CD14-positive monocyte (primary cell): ENCODE results near the gene SHQ1. TPM values are rescaled to one million over a fixed set of nuclear protein-coding genes. Genes with fewer than 3 reads are reported as not detected.
"Not testable (repeated sequence)": the region's sequence is repeated elsewhere in the genome, so short reads cannot be mapped to it uniquely, and the experiment has no call there.

ENCODE experiments used
- DNase-seq, 3 donors: peaks; one replicate each; pipeline ENCODE4 v3.0.0-alpha.2; 2011 to 2022
- H2AFZ ChIP-seq: 2 replicates; pipeline ENCODE4 v1.6.0; 2012; ENCODE audit warnings: mild to moderate bottlenecking, low read depth, low read length, inconsistent platforms; ENCODE audit not compliant: insufficient read depth, poor library complexity, severe bottlenecking
- H3K27ac ChIP-seq, 2 donors: 1 replicate in 1 of 2; 2 replicates in 1 of 2; pipeline ENCODE4 v1.5.1; 2012 to 2013; ENCODE audit warnings: low read length in 2 of 2, control low read depth in 1 of 2, inconsistent platforms in 1 of 2, low read depth in 1 of 2, mild to moderate bottlenecking in 1 of 2
- H3K27me3 ChIP-seq, 2 donors: one replicate each; pipeline versions ENCODE4 v1.6.0 to v1.6.1; 2011 to 2013; ENCODE audit warnings: low read length in 2 of 2; ENCODE audit not compliant: control insufficient read depth in 2 of 2, insufficient read depth in 2 of 2
- H3K36me3 ChIP-seq, 2 donors: replicated peaks in 1 of 2; 1 replicate in 1 of 2; 2 replicates in 1 of 2; pipeline versions ENCODE4 v1.5.1 to v1.6.1; 2012 to 2013; ENCODE audit warnings: low read length in 2 of 2, control low read depth in 1 of 2, inconsistent platforms in 1 of 2, mild to moderate bottlenecking in 1 of 2; ENCODE audit not compliant: insufficient read depth in 2 of 2, control insufficient read depth in 1 of 2
- H3K4me1 ChIP-seq, 2 donors: 1 replicate in 1 of 2; 2 replicates in 1 of 2; pipeline versions ENCODE4 v1.5.1 to v1.6.1; 2012 to 2013; ENCODE audit warnings: low read length in 2 of 2, control low read depth in 1 of 2, inconsistent platforms in 1 of 2, mild to moderate bottlenecking in 1 of 2, moderate library complexity in 1 of 2; ENCODE audit not compliant: insufficient read depth in 2 of 2, control insufficient read depth in 1 of 2
- H3K4me2 ChIP-seq: replicated peaks from 2 replicates; pipeline ENCODE3; 2012; ENCODE audit warnings: low read length, moderate library complexity, mild to moderate bottlenecking; ENCODE audit not compliant: poor library complexity, severe bottlenecking; ENCODE audit errors: extremely low read depth
- H3K4me3 ChIP-seq, 3 experiments: fragments of 200-600 bp in 1 of 3; sonication (generic) in 1 of 3; replicated peaks in 1 of 3; 1 replicate in 2 of 3; 2 replicates in 1 of 3; pipeline ENCODE4 v1.5.1; 2011 to 2013; ENCODE audit warnings: low read length in 3 of 3, mild to moderate bottlenecking in 3 of 3, control low read depth in 2 of 3, low read depth in 2 of 3, inconsistent platforms in 1 of 3, moderate library complexity in 1 of 3
- H3K79me2 ChIP-seq: 2 replicates; pipeline ENCODE4 v1.6.0; 2012; ENCODE audit warnings: mild to moderate bottlenecking, control low read depth, inconsistent platforms, low read length, moderate library complexity; ENCODE audit not compliant: insufficient read depth
- H3K9ac ChIP-seq: 2 replicates; pipeline ENCODE4 v1.6.0; 2017; ENCODE audit warnings: low read length, mild to moderate bottlenecking; ENCODE audit not compliant: insufficient read depth, poor library complexity, severe bottlenecking
- H3K9me3 ChIP-seq, 2 donors: replicated peaks in 1 of 2; 1 replicate in 1 of 2; 2 replicates in 1 of 2; pipeline versions ENCODE4 v1.5.1 to v1.6.1; 2012 to 2013; ENCODE audit warnings: low read length in 2 of 2, control low read depth in 1 of 2; ENCODE audit not compliant: control insufficient read depth in 1 of 2, insufficient read depth in 1 of 2
- H4K20me1 ChIP-seq: 2 replicates; pipeline ENCODE4 v1.6.0; 2012; ENCODE audit warnings: mild to moderate bottlenecking, low read length, control low read depth, moderate library complexity; ENCODE audit not compliant: insufficient read depth
- H3K27ac Mint-ChIP-seq, 7 donors: one replicate each; pipeline ENCODE4 v1.8.0; 2020; ENCODE audit warnings: mild to moderate bottlenecking in 7 of 7, mixed read lengths in 7 of 7, moderate library complexity in 6 of 7, inconsistent platforms in 2 of 7
- H3K27me3 Mint-ChIP-seq, 3 donors: one replicate each; pipeline ENCODE4 v1.8.0; 2021 to 2022; ENCODE audit warnings: low read depth in 3 of 3, mild to moderate bottlenecking in 3 of 3, mixed read lengths in 3 of 3, moderate library complexity in 3 of 3, inconsistent platforms in 1 of 3
- H3K36me3 Mint-ChIP-seq, 2 donors: one replicate each; pipeline ENCODE4 v1.8.0; 2020; ENCODE audit warnings: mixed read lengths in 2 of 2, inconsistent platforms in 1 of 2, mild to moderate bottlenecking in 1 of 2
- H3K4me1 Mint-ChIP-seq: one replicate; pipeline ENCODE4 v1.8.0; 2020; ENCODE audit warnings: mild to moderate bottlenecking, mixed read lengths
- H3K4me3 Mint-ChIP-seq, 2 donors: one replicate each; pipeline ENCODE4 v1.8.0; 2020; ENCODE audit warnings: mild to moderate bottlenecking in 2 of 2, mixed read lengths in 2 of 2, moderate library complexity in 1 of 2
- H3K9me3 Mint-ChIP-seq, 7 donors: one replicate each; pipeline ENCODE4 v1.8.0; 2020 to 2022; ENCODE audit warnings: mixed read lengths in 7 of 7, mild to moderate bottlenecking in 6 of 7, moderate library complexity in 6 of 7, inconsistent platforms in 2 of 7
- WGBS: methylation state at CpG from one replicate; pipeline ENCODE4 v1.1.5; 2013; ENCODE audit warnings: missing lambda C conversion rate; ENCODE audit not compliant: insufficient coverage; 5-methylcytosine and 5-hydroxymethylcytosine counted together
- intact Hi-C, 2 donors: fragments of 100-400 bp; cut with micrococcal nuclease; formaldehyde crosslinking; loops; one replicate each; pipeline versions ENCODE4 v1.15.0 to v1.15.1; 2023
- polyA plus RNA-seq, 3 donors: library from polyadenylated mRNA; depleted of rRNA in 1 of 3; unstranded in 2 of 3; stranded (reverse) in 1 of 3; fragments of 300-500 nt in 2 of 3; fragments of >200 nt in 1 of 3; fragmentation: Illumina TruSeq in 2 of 3; gene quantifications; 1 replicate in 2 of 3; 2 replicates in 1 of 3; pipeline ENCODE4 v1.2.3, GENCODE V29; 2012 to 2021
- TF ChIP-seq, protein P1 (sequence below): fragments of 200-600 bp; IDR thresholded peaks from one replicate; pipeline ENCODE4 v1.8.0; 2022; ENCODE audit warnings: antibody characterized with exemption, mild to moderate bottlenecking

Gene SHQ1
- polyA plus RNA-seq, 3 donors, result 3.5 to 31.6 (median 8.2) TPM

- H3K36me3 ChIP-seq, result no peaks in the 10 kb centered on the region
- H3K9me3 ChIP-seq, result peaks cover 0 to 9% of the 10 kb centered on the region in 2 donors
- H3K79me2 ChIP-seq, result no peaks in the 10 kb centered on the region
- intact Hi-C loops, result no loop called here
- no peak overlapping the region for H2AFZ ChIP-seq
- Mint-ChIP-seq H3K9me3 (peaks cover 6 to 14% (median 12%) of the 10 kb centered on the region in 7 donors), H3K27ac (no peak overlapping the region), H3K36me3 (no peaks in the 10 kb centered on the region), H3K27me3 (peaks cover 0 to 9% (median 3%) of the 10 kb centered on the region in 3 donors), H3K4me1 (no peaks in the 10 kb centered on the region), H3K4me3 (no peak overlapping the region)
- TF ChIP-seq, protein P1, sequence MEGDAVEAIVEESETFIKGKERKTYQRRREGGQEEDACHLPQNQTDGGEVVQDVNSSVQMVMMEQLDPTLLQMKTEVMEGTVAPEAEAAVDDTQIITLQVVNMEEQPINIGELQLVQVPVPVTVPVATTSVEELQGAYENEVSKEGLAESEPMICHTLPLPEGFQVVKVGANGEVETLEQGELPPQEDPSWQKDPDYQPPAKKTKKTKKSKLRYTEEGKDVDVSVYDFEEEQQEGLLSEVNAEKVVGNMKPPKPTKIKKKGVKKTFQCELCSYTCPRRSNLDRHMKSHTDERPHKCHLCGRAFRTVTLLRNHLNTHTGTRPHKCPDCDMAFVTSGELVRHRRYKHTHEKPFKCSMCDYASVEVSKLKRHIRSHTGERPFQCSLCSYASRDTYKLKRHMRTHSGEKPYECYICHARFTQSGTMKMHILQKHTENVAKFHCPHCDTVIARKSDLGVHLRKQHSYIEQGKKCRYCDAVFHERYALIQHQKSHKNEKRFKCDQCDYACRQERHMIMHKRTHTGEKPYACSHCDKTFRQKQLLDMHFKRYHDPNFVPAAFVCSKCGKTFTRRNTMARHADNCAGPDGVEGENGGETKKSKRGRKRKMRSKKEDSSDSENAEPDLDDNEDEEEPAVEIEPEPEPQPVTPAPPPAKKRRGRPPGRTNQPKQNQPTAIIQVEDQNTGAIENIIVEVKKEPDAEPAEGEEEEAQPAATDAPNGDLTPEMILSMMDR, result no peak
- no peaks in the 10 kb centered on the region for H3K27me3 ChIP-seq
- no peak overlapping the region for H3K27ac ChIP-seq
- no CpG with 5 or more reads among the region's 2 CpGs for WGBS
- DNase-seq, result no peak
- no peak overlapping the region for H3K4me3 ChIP-seq
- H3K4me2 ChIP-seq, result no peak overlapping the region
- H3K9ac ChIP-seq, result no peak overlapping the region
- no peaks in the 10 kb centered on the region for H4K20me1 ChIP-seq
- H3K4me1 ChIP-seq, result no peaks in the 10 kb centered on the region
Measured at GRCh38 chr3:72720566-72720965, 127.7 kb downstream of the SHQ1 start.

- Mint-ChIP-seq H3K9me3 (peaks cover 12 to 23% (median 23%) of the 10 kb centered on the region in 7 donors), H3K36me3 (no peaks in the 10 kb centered on the region), H3K27me3 (peaks cover 0 to 7% (median 3%) of the 10 kb centered on the region in 3 donors), H3K27ac (no peak overlapping the region), H3K4me3 (no peak overlapping the region), H3K4me1 (no peaks in the 10 kb centered on the region)
- Histone ChIP-seq H4K20me1 (no peaks in the 10 kb centered on the region), H3K4me2 (no peak overlapping the region), H3K9ac (no peak overlapping the region), H3K27me3 (no peaks in the 10 kb centered on the region), H3K9me3 (peaks cover 0 to 10% of the 10 kb centered on the region in 2 donors), H3K36me3 (no peaks in the 10 kb centered on the region), H3K79me2 (no peaks in the 10 kb centered on the region), H2AFZ (no peak overlapping the region), H3K4me3 (no peak overlapping the region), H3K27ac (no peak overlapping the region), H3K4me1 (no peaks in the 10 kb centered on the region)
- TF ChIP-seq, protein P1, result no peak
- intact Hi-C loops, result no loop called here
- DNase-seq, result no peak
Measured at GRCh38 chr3:72719137-72719536, 129.1 kb downstream of the SHQ1 start.

DNA sequence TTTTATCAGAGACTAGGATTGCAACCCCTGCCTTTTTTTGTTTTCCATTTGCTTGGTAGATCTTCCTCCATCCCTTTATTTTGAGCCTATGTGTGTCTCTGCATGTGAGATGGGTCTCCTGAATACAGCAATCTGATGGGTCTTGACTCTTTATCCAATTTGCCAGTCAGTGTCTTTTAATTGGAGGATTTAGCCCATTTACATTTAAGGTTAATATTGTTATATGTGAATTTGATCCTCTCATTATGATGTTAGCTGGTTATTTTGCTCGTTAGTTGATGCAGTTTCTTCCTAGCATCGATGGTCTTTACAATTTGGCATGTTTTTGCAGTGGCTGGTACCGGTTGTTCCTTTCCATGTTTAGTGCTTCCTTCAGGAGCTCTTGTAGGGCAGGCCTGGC, 134.1 kb downstream of the SHQ1 start:
- intact Hi-C loops, DNase-seq, H3K27me3 Mint-ChIP-seq, H3K36me3 Mint-ChIP-seq, H3K9ac ChIP-seq, H3K27ac ChIP-seq, H3K4me3 ChIP-seq, H2AFZ ChIP-seq, H3K4me2 ChIP-seq, H3K79me2 ChIP-seq, H3K4me1 Mint-ChIP-seq, H3K27ac Mint-ChIP-seq, H3K36me3 ChIP-seq, H3K27me3 ChIP-seq, H3K4me1 ChIP-seq, H3K4me3 Mint-ChIP-seq, H4K20me1 ChIP-seq: not testable (repeated sequence)
- H3K9me3 Mint-ChIP-seq, result peaks cover 12 to 32% (median 23%) of the 10 kb centered on the region in 7 donors
- no CpG with 5 or more reads among the region's 3 CpGs for WGBS
- peaks cover 0 to 10% of the 10 kb centered on the region in 2 donors for H3K9me3 ChIP-seq
